GM21786 (cell line): Measurements from ENCODE around the gene UTP20.

ENCODE experiments used
- ATAC-seq: cut with Tn5 transposase; IDR thresholded peaks from one replicate; pipeline ENCODE4 v1.9.1; 2021; ENCODE audit not compliant: unreplicated experiment

The UTP20 gene

DNA sequence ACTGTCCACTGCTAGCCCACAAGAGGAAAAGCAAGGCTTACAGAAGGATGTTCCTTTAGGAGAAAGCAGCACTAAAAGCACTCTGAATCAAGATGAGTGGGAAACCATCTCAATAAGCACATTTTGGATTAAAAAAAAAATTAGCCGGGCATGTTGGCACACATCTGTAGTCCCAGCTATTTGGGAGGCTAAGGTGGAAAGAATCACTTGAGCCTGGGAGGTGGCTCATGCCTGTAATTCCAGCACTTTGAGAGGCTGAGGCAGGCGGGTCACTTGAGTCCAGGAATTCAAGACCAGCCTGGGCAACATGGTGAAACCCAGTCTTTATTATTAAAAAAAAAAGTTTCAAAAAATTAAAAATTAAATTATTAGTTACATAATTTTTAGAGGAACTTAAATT, 144.7 kb downstream of the UTP20 start:
- ATAC-seq, result no peak

DNA sequence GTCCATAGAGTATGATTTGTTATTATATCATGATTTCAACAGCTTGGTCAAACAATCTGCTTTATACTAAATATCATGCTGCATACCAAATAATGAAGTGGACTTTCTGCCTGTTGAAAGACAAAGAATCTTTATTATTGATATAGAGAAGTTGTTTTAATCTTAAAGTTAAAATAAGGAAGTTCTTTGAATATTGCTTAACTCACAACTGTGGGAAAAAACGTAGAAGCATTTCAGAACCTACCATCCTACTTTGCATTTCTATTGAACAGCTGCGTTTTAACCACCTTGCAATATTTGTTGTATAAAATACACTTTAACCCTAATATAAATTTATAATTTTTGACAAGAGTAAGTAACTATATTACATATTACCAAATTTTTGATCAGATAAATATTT, 150.6 kb downstream of the UTP20 start:
- no peak for ATAC-seq

- ATAC-seq, result no peak
Measured at GRCh38 chr12:101436136-101436535, 156.2 kb downstream of the UTP20 start.
